Mammary epithelial cell (primary cell): ENCODE measurements around the gene C1QL3.

Experiments used
- CTCF ChIP-seq, 2 donors: IDR thresholded peaks in 1 of 2; conservative IDR thresholded peaks in 1 of 2; 2 replicates each; pipeline ENCODE4 v1.5.1; 2011 to 2012; ENCODE audit warnings: inconsistent platforms in 2 of 2, low read length in 2 of 2, mild to moderate bottlenecking in 2 of 2, control low read depth in 1 of 2, low read depth in 1 of 2; ENCODE audit not compliant: insufficient read depth in 1 of 2; ENCODE audit errors: extremely low read depth in 1 of 2
- EZH2 ChIP-seq: IDR thresholded peaks from 2 replicates; pipeline ENCODE4 v1.6.1; 2012; ENCODE audit warnings: low read length, inconsistent platforms, borderline replicate concordance

GRCh38 chr10:16505161-16505560 is 16.5 kb downstream of the C1QL3 start:
- TF ChIP-seq CTCF (conservative IDR thresholded peaks at IDR 0.05 in 1 of 2, IDR thresholded peaks at IDR 0.05 in 1 of 2; ENCODE audit: extremely low read depth in 1 of 2, insufficient read depth in 1 of 2, low read depth in 1 of 2, low read length in 2 of 2) = no peak
- TF ChIP-seq EZH2 = no peak
